Measurements from ENCODE around the gene XPA. TPM values are rescaled to one million over a fixed set of nuclear protein-coding genes. Genes with fewer than 3 reads are reported as not detected.
"Not testable (repeated sequence)": the region's sequence is repeated elsewhere in the genome, so short reads cannot be mapped to it uniquely, and the experiment has no call there.

XPA gene
- 10 to 100 TPM; 10.8 to 24.0 (median 14.6) TPM for total RNA-seq
- long read RNA-seq, donor 1, transcript XPA-201 (6 exons, 1,417 nt), result major isoform, 20 of 31 reads
- long read RNA-seq, donor 1, partial matches to known transcripts, result 2 of 31 reads
- long read RNA-seq, donor 1, other reads (novel, unspliced or antisense), result 9 of 31 reads
- long read RNA-seq, donor 2, partial matches to known transcripts, result 8 of 12 reads
- long read RNA-seq, donor 2, other reads (novel, unspliced or antisense), result 4 of 12 reads

DNA sequence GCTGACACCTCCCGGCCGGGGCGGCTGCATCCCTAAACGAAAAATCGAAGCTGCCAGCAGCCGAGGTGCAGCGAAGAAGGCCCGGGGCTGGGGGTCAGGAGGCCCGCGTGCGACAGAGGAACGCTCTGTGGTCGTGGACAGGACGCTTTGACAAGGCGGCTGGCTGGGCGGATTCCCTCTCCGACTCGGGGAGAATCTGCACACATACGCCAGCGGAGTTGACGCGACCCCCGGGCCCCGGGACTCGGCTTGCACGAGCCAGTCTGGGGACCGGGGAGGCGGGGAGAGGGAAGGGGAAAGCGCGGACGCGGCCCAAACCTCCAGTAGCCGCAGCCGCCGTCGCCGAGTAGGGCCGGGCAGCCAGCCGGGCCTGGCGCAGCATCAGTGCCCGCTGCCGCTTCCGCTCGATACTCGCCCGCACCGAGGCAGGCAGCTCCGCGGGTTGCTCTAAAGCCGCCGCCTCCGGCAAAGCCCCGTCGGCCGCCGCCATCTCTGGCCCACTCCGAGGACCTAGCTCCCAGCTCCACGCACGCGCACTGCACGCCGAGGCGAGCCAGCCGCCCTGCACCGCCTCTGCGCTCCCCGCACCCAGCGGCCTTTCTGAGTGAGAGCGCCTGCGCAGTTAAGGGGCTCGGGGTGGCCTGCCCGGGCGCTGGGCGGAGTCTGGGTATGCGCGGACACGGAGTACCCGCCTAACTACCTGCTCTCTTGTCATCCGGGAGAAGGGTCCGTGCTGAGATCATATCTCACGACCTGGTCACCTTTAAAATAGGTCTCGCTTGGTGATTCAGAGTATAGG is at the start of gene XPA:
Gene XPA, minus strand, starts transcription at position 538 of the 799 bp plus-strand sequence. Its CDS starts 48 bp downstream, at position 490.
- DNase-seq (peak; percentile 96 to 99 (median 98)), ATAC-seq (peak; percentile 99)
- no peaks in the 10 kb centered on the region for H3K9me3 ChIP-seq
- peaks cover 10% of the 10 kb centered on the region for H3K4me1 ChIP-seq (ENCODE audit: low read depth)
- intact Hi-C loops (cut with DNase I, micrococcal nuclease), result no loop called here
- TF ChIP-seq, protein P1, sequence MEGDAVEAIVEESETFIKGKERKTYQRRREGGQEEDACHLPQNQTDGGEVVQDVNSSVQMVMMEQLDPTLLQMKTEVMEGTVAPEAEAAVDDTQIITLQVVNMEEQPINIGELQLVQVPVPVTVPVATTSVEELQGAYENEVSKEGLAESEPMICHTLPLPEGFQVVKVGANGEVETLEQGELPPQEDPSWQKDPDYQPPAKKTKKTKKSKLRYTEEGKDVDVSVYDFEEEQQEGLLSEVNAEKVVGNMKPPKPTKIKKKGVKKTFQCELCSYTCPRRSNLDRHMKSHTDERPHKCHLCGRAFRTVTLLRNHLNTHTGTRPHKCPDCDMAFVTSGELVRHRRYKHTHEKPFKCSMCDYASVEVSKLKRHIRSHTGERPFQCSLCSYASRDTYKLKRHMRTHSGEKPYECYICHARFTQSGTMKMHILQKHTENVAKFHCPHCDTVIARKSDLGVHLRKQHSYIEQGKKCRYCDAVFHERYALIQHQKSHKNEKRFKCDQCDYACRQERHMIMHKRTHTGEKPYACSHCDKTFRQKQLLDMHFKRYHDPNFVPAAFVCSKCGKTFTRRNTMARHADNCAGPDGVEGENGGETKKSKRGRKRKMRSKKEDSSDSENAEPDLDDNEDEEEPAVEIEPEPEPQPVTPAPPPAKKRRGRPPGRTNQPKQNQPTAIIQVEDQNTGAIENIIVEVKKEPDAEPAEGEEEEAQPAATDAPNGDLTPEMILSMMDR (IDR thresholded peaks at IDR 0.05), result no peak
- H3K36me3 ChIP-seq (ENCODE audit: low read depth), result no peaks in the 10 kb centered on the region
- H3K4me3 ChIP-seq, result peak within 1 kb of the TSS; percentile 60

GRCh38 chr9:97744710-97745708 is 47.9 kb upstream of the XPA start:
- ATAC-seq (no peak), DNase-seq (no peak)
- TF ChIP-seq, protein P1 (IDR thresholded peaks at IDR 0.05), result no peak
- H3K36me3 ChIP-seq (ENCODE audit: low read depth), result no peaks in the 10 kb centered on the region
- no peaks in the 10 kb centered on the region for H3K9me3 ChIP-seq
- H3K4me1 ChIP-seq (ENCODE audit: low read depth), result peaks cover 8% of the 10 kb centered on the region
- intact Hi-C loops (cut with DNase I, micrococcal nuclease), result no loop called here
- no peak overlapping the region for H3K4me3 ChIP-seq

- ATAC-seq; DNase-seq; H3K9me3 ChIP-seq; H3K36me3 ChIP-seq (ENCODE audit: low read depth); H3K4me3 ChIP-seq; intact Hi-C loops (cut with DNase I, micrococcal nuclease); H3K4me1 ChIP-seq (ENCODE audit: low read depth): not testable (repeated sequence)
These were observed 46.9 kb upstream of the XPA start for GRCh38 chr9:97744025-97744424.

- H3K4me1 ChIP-seq (ENCODE audit: low read depth), result peaks cover 8% of the 10 kb centered on the region
- H3K4me3 ChIP-seq, result no peak overlapping the region
- intact Hi-C loops (cut with DNase I, micrococcal nuclease), result no loop called here
- DNase-seq, result no peak
- no peaks in the 10 kb centered on the region for H3K9me3 ChIP-seq
- no peaks in the 10 kb centered on the region for H3K36me3 ChIP-seq (ENCODE audit: low read depth)
- ATAC-seq, result no peak
- TF ChIP-seq, protein P1 (IDR thresholded peaks at IDR 0.05), result no peak
These were observed 45.4 kb upstream of the XPA start for GRCh38 chr9:97742545-97742944.

DNA sequence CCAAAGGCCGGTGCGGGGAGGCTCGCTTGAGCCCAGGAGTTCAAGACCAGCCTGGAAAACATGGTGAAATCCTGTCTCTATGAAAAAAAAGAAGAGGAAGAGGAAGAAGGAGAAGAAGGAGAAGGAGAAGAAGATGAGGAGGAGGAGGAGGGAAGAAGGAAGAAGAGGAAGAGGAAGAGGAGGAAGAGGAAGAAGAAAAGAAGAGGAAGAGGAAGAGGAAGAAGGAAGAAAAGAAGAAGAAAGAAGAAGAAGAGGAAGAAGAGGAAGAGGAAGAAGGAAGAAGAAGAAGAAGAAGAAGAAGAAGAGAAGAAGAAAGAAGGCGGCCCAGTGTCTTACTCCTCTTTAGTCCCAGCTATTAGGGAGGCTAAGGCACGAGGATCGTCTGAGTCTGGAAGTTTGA is 44.8 kb upstream of the XPA start:
- DNase-seq, result no peak
- no peaks in the 10 kb centered on the region for H3K36me3 ChIP-seq (ENCODE audit: low read depth)
- TF ChIP-seq, protein P1 (IDR thresholded peaks at IDR 0.05), result no peak
- no peak for ATAC-seq
- no peak overlapping the region for H3K4me3 ChIP-seq
- H3K4me1 ChIP-seq (ENCODE audit: low read depth), result peaks cover 8% of the 10 kb centered on the region
- intact Hi-C loops (cut with DNase I, micrococcal nuclease), result no loop called here
- H3K9me3 ChIP-seq, result no peaks in the 10 kb centered on the region

Measured in mucosa of descending colon (tissue), 3 donors.